WTC11 (cell line): Measurements from ENCODE around the gene PTPRT. TPM values are rescaled to one million over a fixed set of nuclear protein-coding genes. Genes with fewer than 3 reads are reported as not detected.

Experiments used
- ATAC-seq: fragments of 200-7000 bp; cut with Tn5 transposase; 2 replicates; pipeline ENCODE4 v1.10.0; 2021; ENCODE audit warnings: mild to moderate bottlenecking, moderate library complexity
- CTCF ChIA-PET: fragments of 300-600 bp; sonication (Branson Sonifier 250); formaldehyde crosslinking; loops from one replicate; lab custom pipeline; 2021; ENCODE audit warnings: antibody characterized with exemption; lab: Charles Lee
- POLR2A ChIA-PET: fragments of 350-600 bp; sonication (Branson Sonifier 250); formaldehyde crosslinking; loops from one replicate; lab custom pipeline; 2021; ENCODE audit warnings: antibody characterized with exemption; lab: Charles Lee
- DNase-seq: peaks from one replicate; pipeline ENCODE4 v3.0.0; 2021; ENCODE audit warnings: low spot score
- H3K27ac Mint-ChIP-seq: 2 replicates; pipeline ENCODE4 v1.8.0; 2021; ENCODE audit warnings: mixed read lengths
- H3K27me3 Mint-ChIP-seq: 2 replicates; pipeline ENCODE4 v1.8.0; 2021; ENCODE audit warnings: low read depth, mild to moderate bottlenecking, moderate library complexity, mixed read lengths
- H3K36me3 Mint-ChIP-seq: 2 replicates; pipeline ENCODE4 v1.8.0; 2021; ENCODE audit warnings: mixed read lengths
- H3K4me1 Mint-ChIP-seq: 2 replicates; pipeline ENCODE4 v1.8.0; 2022; ENCODE audit warnings: mixed read lengths
- H3K4me3 Mint-ChIP-seq: 2 replicates; pipeline ENCODE4 v1.8.0; 2021; ENCODE audit warnings: mild to moderate bottlenecking, moderate library complexity, mixed read lengths
- H3K9me3 Mint-ChIP-seq: 2 replicates; pipeline ENCODE4 v1.8.0; 2021; ENCODE audit warnings: mixed read lengths
- CBFB ChIP-seq: sonication (generic); formaldehyde crosslinking; IDR thresholded peaks from 2 replicates; pipeline ENCODE4 v1.8.1; 2022; ENCODE audit warnings: mild to moderate bottlenecking, low read depth, missing genetic modification reagents
- ETV6 ChIP-seq: sonication (generic); formaldehyde crosslinking; IDR thresholded peaks from 2 replicates; pipeline ENCODE4 v1.8.1; 2022; ENCODE audit warnings: mild to moderate bottlenecking, missing genetic modification reagents
- GTF2I ChIP-seq: fragments of 250-450 bp; sonication (Bioruptor Pico); conservative IDR thresholded peaks from 2 replicates; pipeline ENCODE4 v1.4.0; 2021; ENCODE audit warnings: mild to moderate bottlenecking
- KAT7 ChIP-seq: sonication (generic); formaldehyde crosslinking; IDR thresholded peaks from 2 replicates; pipeline ENCODE4 v1.8.1; 2023; ENCODE audit warnings: missing genetic modification reagents, mild to moderate bottlenecking, borderline replicate concordance
- NFE2L1 ChIP-seq: sonication (generic); formaldehyde crosslinking; IDR thresholded peaks from 2 replicates; pipeline ENCODE4 v1.8.1; 2023; ENCODE audit warnings: missing genetic modification reagents
- SMAD4 ChIP-seq: sonication (generic); formaldehyde crosslinking; IDR thresholded peaks from 2 replicates; pipeline ENCODE4 v1.8.0; 2022; ENCODE audit warnings: mild to moderate bottlenecking, missing genetic modification reagents
- ZNF138 ChIP-seq: sonication (generic); formaldehyde crosslinking; conservative IDR thresholded peaks from 2 replicates; pipeline ENCODE4 v1.8.1; 2022; ENCODE audit warnings: mild to moderate bottlenecking, moderate library complexity, missing genetic modification reagents
- ZNF317 ChIP-seq: sonication (generic); formaldehyde crosslinking; IDR thresholded peaks from 2 replicates; pipeline ENCODE4 v1.8.1; 2023; ENCODE audit warnings: low read depth, mild to moderate bottlenecking, moderate library complexity, missing genetic modification reagents, borderline replicate concordance
- ZNF532 ChIP-seq: fragments of 250-450 bp; sonication (Bioruptor Pico); IDR thresholded peaks from 2 replicates; pipeline ENCODE4 v1.9.0; 2021; ENCODE audit warnings: mild to moderate bottlenecking, borderline replicate concordance
- total RNA-seq: library from RNA; stranded (reverse); gene quantifications from 3 replicates; pipeline ENCODE4 v1.2.3, GENCODE V29; 2021
- TF ChIP-seq, protein P1 (sequence below): sonication (generic); formaldehyde crosslinking; conservative IDR thresholded peaks from 2 replicates; pipeline ENCODE4 v1.8.1; 2022; ENCODE audit warnings: mild to moderate bottlenecking, missing genetic modification reagents
- TF ChIP-seq, protein P2 (sequence below): sonication (generic); formaldehyde crosslinking; IDR thresholded peaks from 2 replicates; pipeline ENCODE4 v1.8.1; 2022; ENCODE audit warnings: low read depth, missing genetic modification reagents, borderline replicate concordance
- TF ChIP-seq, protein P3 (sequence below): sonication (generic); formaldehyde crosslinking; IDR thresholded peaks from 2 replicates; pipeline ENCODE4 v1.8.1; 2022; ENCODE audit warnings: mild to moderate bottlenecking, missing genetic modification reagents, moderate library complexity, borderline replicate concordance

The PTPRT gene
- total RNA-seq, 1 experiment from 2014 or later = 1.1 TPM

DNA sequence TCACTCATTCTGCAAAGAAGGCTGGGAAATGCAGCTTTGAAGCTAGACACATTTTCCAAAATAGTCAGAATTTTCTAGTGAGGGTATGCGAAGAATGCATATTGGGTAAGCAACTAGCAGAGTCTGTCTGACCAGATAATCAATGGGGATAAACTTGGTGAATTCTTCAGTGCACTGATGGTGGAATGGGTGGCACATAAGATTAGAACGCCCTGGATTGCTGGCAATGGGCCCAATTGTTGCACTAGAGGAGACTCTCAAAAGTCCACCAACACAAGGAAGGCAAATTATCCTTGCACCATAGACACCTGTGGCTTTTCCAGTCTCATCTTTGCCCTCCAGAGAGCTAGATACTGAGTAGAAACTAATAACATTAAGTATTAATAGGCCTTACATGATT is 167.6 kb downstream of the PTPRT start (continued):
- no peak for TF ChIP-seq ZNF532
- no peak for TF ChIP-seq GTF2I (CRISPR knock-in tag)
- no peak for TF ChIP-seq CBFB (CRISPR knock-in tag)
- TF ChIP-seq NFE2L1 (CRISPR knock-in tag) = no peak
- TF ChIP-seq, protein P1, sequence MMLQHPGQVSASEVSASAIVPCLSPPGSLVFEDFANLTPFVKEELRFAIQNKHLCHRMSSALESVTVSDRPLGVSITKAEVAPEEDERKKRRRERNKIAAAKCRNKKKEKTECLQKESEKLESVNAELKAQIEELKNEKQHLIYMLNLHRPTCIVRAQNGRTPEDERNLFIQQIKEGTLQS (CRISPR knock-in tag) = no peak
- TF ChIP-seq ZNF317 (CRISPR knock-in tag) = no peak

- Mint-ChIP-seq H3K4me1 (peaks cover 37% of the 10 kb centered on the region), H3K27ac (no peak overlapping the region), H3K9me3 (no peaks in the 10 kb centered on the region), H3K4me3 (no peak overlapping the region), H3K36me3 (no peaks in the 10 kb centered on the region), H3K27me3 (no peaks in the 10 kb centered on the region; the same call in 1 of the 2 replicates)
- DNase-seq (no peak), ATAC-seq (peak; percentile 74)
- CTCF ChIA-PET = interaction anchor here (1.2 kb wide), 1 partner anchor 76 kb away, joined by 3 read pairs; no protein-coding TSS in a partner anchor
- POLR2A ChIA-PET = no interaction called here
- TF ChIP-seq ETV6 (CRISPR knock-in tag) (0 out of 2 replicates have a peak, but pooled peaks have one; percentile 23), ZNF138 (no peak), KAT7 (CRISPR knock-in tag) (no peak)
Measured at GRCh38 chr20:43017241-43018030, 172.3 kb downstream of the PTPRT start.

- POLR2A ChIA-PET = interaction anchor here (0.6 kb wide), 1 partner anchor 26 kb away, joined by 3 read pairs; no protein-coding TSS in a partner anchor
- H3K27ac Mint-ChIP-seq = no peak overlapping the region
- CTCF ChIA-PET = no interaction called here
- no peaks in the 10 kb centered on the region for H3K36me3 Mint-ChIP-seq
- no peak for ATAC-seq
- H3K9me3 Mint-ChIP-seq = peaks cover 6% of the 10 kb centered on the region
- no peak for DNase-seq
- TF ChIP-seq, protein P2, sequence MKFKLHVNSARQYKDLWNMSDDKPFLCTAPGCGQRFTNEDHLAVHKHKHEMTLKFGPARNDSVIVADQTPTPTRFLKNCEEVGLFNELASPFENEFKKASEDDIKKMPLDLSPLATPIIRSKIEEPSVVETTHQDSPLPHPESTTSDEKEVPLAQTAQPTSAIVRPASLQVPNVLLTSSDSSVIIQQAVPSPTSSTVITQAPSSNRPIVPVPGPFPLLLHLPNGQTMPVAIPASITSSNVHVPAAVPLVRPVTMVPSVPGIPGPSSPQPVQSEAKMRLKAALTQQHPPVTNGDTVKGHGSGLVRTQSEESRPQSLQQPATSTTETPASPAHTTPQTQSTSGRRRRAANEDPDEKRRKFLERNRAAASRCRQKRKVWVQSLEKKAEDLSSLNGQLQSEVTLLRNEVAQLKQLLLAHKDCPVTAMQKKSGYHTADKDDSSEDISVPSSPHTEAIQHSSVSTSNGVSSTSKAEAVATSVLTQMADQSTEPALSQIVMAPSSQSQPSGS (CRISPR knock-in tag) = no peak
- TF ChIP-seq SMAD4 (CRISPR knock-in tag) = no peak
- no peak overlapping the region for H3K4me3 Mint-ChIP-seq
- peaks cover 37% of the 10 kb centered on the region for H3K4me1 Mint-ChIP-seq
- no peaks in the 10 kb centered on the region; the same call in 1 of the 2 replicates for H3K27me3 Mint-ChIP-seq
Measured at GRCh38 chr20:43016257-43016656, 173.4 kb downstream of the PTPRT start.

DNA sequence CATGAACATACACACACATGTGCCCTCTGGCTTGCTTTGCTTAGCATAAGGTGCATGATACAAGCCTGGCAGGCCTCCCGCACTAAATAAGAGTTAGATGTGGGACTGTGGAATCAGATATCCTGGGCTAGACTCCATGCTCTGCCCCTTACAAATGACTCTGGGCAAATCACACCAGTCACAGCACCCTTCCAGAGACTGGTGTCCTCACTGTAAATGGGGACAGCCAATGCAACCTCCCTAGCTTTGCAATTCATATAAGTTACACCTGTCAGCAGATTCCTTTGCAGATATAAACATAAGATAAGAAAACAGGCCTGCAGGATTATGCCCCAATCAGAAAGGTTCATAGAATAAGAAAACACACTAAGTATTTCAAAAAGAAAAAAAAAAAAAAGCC is 174.1 kb downstream of the PTPRT start:
- Mint-ChIP-seq H3K4me1 (peaks cover 37% of the 10 kb centered on the region), H3K27me3 (no peaks in the 10 kb centered on the region; the same call in 1 of the 2 replicates), H3K4me3 (no peak overlapping the region), H3K9me3 (peaks cover 6% of the 10 kb centered on the region), H3K27ac (no peak overlapping the region), H3K36me3 (no peaks in the 10 kb centered on the region)
- no peak for DNase-seq
- no peak for ATAC-seq
- ChIA-PET POLR2A (no interaction called here), CTCF (no interaction called here)
- TF ChIP-seq, protein P3, sequence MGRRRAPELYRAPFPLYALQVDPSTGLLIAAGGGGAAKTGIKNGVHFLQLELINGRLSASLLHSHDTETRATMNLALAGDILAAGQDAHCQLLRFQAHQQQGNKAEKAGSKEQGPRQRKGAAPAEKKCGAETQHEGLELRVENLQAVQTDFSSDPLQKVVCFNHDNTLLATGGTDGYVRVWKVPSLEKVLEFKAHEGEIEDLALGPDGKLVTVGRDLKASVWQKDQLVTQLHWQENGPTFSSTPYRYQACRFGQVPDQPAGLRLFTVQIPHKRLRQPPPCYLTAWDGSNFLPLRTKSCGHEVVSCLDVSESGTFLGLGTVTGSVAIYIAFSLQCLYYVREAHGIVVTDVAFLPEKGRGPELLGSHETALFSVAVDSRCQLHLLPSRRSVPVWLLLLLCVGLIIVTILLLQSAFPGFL (CRISPR knock-in tag) = no peak
- TF ChIP-seq ZNF138 = no peak
